ENCODE measurements around the gene C19orf38.

- TF ChIP-seq CTCF (conservative IDR thresholded peaks at IDR 0.05 in 1 of 2, IDR thresholded peaks at IDR 0.05 in 1 of 2; ENCODE audit: extremely low read depth in 1 of 2, insufficient read depth in 1 of 2, low read depth in 1 of 2, low read length in 2 of 2) (no peak), EZH2 (IDR thresholded peaks at IDR 0.05; ENCODE audit: borderline replicate concordance, low read length) (no peak)
Measured at GRCh38 chr19:10863107-10863717, 15.0 kb downstream of the C19orf38 start.

Measured in mammary epithelial cell (primary cell).